Measurements from ENCODE around the gene DUSP5.

Gene DUSP5

GRCh38 chr10:110491346-110491745 is 6.4 kb upstream of the DUSP5 start:
- no peaks in the 10 kb centered on the region for H3K36me3 ChIP-seq (ENCODE audit: control insufficient read depth in 2 of 2, insufficient read depth in 1 of 2, low read length in 2 of 2)
- ChIA-PET CTCF (interaction anchor here (0.7 to 1.7 kb wide), 3 partner anchors 60 to 512 kb away, joined by 3 to 9 read pairs (median 3); no protein-coding TSS in a partner anchor), POLR2A (interaction anchor here (1.1 kb wide), 1 partner anchor 35 kb away, joined by 4 read pairs; no protein-coding TSS in a partner anchor)
- no peaks in the 10 kb centered on the region for H3K9me3 ChIP-seq (ENCODE audit: control insufficient read depth, insufficient read depth, low read depth, low read length)
- TF ChIP-seq SP3 (tag by site-specific recombination; IDR thresholded peaks at IDR 0.05) (0 out of 2 replicates have a peak, but pooled peaks have one; percentile 11), GLIS2 (tag by site-specific recombination; IDR thresholded peaks at IDR 0.05) (no peak), ZNF202 (tag by site-specific recombination; IDR thresholded peaks at IDR 0.05; ENCODE audit: borderline replicate concordance) (no peak), ZNF274 (IDR thresholded peaks at IDR 0.05; ENCODE audit: low read length) (no peak), ZNF274 (tag by site-specific recombination; IDR thresholded peaks at IDR 0.05; ENCODE audit: borderline replicate concordance) (no peak), ZNF600 (tag by site-specific recombination; IDR thresholded peaks at IDR 0.05) (no peak), ZNF366 (tag by site-specific recombination; conservative IDR thresholded peaks at IDR 0.05) (peak; percentile 28; the same call in 1 of the 2 replicates), ZNF843 (tag by site-specific recombination; IDR thresholded peaks at IDR 0.05) (no peak), ZNF223 (tag by site-specific recombination; IDR thresholded peaks at IDR 0.05) (no peak), ZNF26 (tag by site-specific recombination; IDR thresholded peaks at IDR 0.05) (no peak), ZNF416 (tag by site-specific recombination; IDR thresholded peaks at IDR 0.05) (no peak)
- H3K27ac ChIP-seq (ENCODE audit: extremely low read depth, low read depth, low read length) = no peak overlapping the region
- H3K4me1 ChIP-seq (ENCODE audit: control insufficient read depth, insufficient read depth, low read length) = peaks cover 11% of the 10 kb centered on the region
- H3K4me3 ChIP-seq (ENCODE audit: low read depth, low read length) = no peak overlapping the region

GRCh38 chr10:110492069-110492822 is 5.5 kb upstream of the DUSP5 start:
- ChIA-PET CTCF (interaction anchor here (0.5 to 1.7 kb wide), 4 partner anchors 54 to 178 kb away, joined by 3 to 9 read pairs (median 3); no protein-coding TSS in a partner anchor), POLR2A (no interaction called here)
- peaks cover 9% of the 10 kb centered on the region for H3K4me1 ChIP-seq (ENCODE audit: control insufficient read depth, insufficient read depth, low read length)
- no peak overlapping the region for H3K4me3 ChIP-seq (ENCODE audit: low read depth, low read length)
- H3K27ac ChIP-seq (ENCODE audit: extremely low read depth, low read depth, low read length) = no peak overlapping the region
- H3K36me3 ChIP-seq (ENCODE audit: control insufficient read depth in 2 of 2, insufficient read depth in 1 of 2, low read length in 2 of 2) = no peaks in the 10 kb centered on the region
- TF ChIP-seq ZNF692 (tag by site-specific recombination; IDR thresholded peaks at IDR 0.05) (no peak), ZNF654 (tag by site-specific recombination; IDR thresholded peaks at IDR 0.05; ENCODE audit: low read depth) (no peak), ZNF341 (tag by site-specific recombination; IDR thresholded peaks at IDR 0.05; ENCODE audit: low read depth) (no peak), PRDM10 (tag by site-specific recombination; IDR thresholded peaks at IDR 0.05) (peak; percentile 85), ZNF621 (tag by site-specific recombination; IDR thresholded peaks at IDR 0.05) (no peak), ZBTB21 (tag by site-specific recombination; IDR thresholded peaks at IDR 0.05) (peak; percentile 55; the same call in 1 of the 2 replicates)
- no peaks in the 10 kb centered on the region for H3K9me3 ChIP-seq (ENCODE audit: control insufficient read depth, insufficient read depth, low read depth, low read length)
